Smooth muscle cell (in vitro differentiated cells): ENCODE measurements around the gene TLCD3B. TPM values are rescaled to one million over a fixed set of nuclear protein-coding genes. Genes with fewer than 3 reads are reported as not detected.

Source experiments
- DNase-seq: peaks from one replicate; lab custom pipeline; 2025; ENCODE audit not compliant: unreplicated experiment; lab: John Stamatoyannopoulos, UW
- H2AFZ ChIP-seq: fragments of 200-600 bp; sonication (generic); 2 replicates; pipeline ENCODE4 v1.6.0; 2016; ENCODE audit warnings: antibody characterized with exemption, low read depth, mild to moderate bottlenecking
- H3F3A ChIP-seq: fragments of 200-600 bp; sonication (generic); 2 replicates; pipeline ENCODE4 v1.6.0; 2017; ENCODE audit warnings: antibody characterized with exemption, low read depth
- H3K27ac ChIP-seq: fragments of 200-600 bp; sonication (generic); 2 replicates; pipeline ENCODE4 v1.5.1; 2016; ENCODE audit warnings: low read depth, mild to moderate bottlenecking
- H3K27me3 ChIP-seq: fragments of 200-600 bp; sonication (generic); 2 replicates; pipeline ENCODE4 v1.6.1; 2016; ENCODE audit warnings: low read depth, mild to moderate bottlenecking
- H3K36me3 ChIP-seq: fragments of 200-600 bp; sonication (generic); 2 replicates; pipeline ENCODE4 v1.5.1; 2016; ENCODE audit warnings: low read depth
- H3K4me1 ChIP-seq: fragments of 200-600 bp; sonication (generic); 2 replicates; pipeline ENCODE4 v1.5.1; 2016; ENCODE audit warnings: low read depth
- H3K4me2 ChIP-seq: fragments of 200-600 bp; sonication (generic); 2 replicates; pipeline ENCODE4 v1.6.0; 2016; ENCODE audit warnings: mild to moderate bottlenecking
- H3K4me3 ChIP-seq: fragments of 200-600 bp; sonication (generic); 2 replicates; pipeline ENCODE4 v1.5.1; 2016; ENCODE audit warnings: mild to moderate bottlenecking
- H3K79me2 ChIP-seq: fragments of 200-600 bp; sonication (generic); 2 replicates; pipeline ENCODE4 v1.6.0; 2016; ENCODE audit warnings: low read depth, mild to moderate bottlenecking
- H3K9ac ChIP-seq: fragments of 200-600 bp; sonication (generic); 2 replicates; pipeline ENCODE4 v1.6.0; 2016; ENCODE audit warnings: low read depth
- H3K9me3 ChIP-seq: fragments of 200-600 bp; sonication (generic); replicated peaks from 2 replicates; pipeline ENCODE4 v1.5.1; 2016; ENCODE audit warnings: low read depth
- H4K20me1 ChIP-seq: fragments of 200-600 bp; sonication (generic); 2 replicates; pipeline ENCODE4 v1.6.0; 2016; ENCODE audit warnings: low read depth
- CTCF ChIP-seq: fragments of 200-600 bp; sonication (generic); IDR thresholded peaks from 2 replicates; pipeline ENCODE4 v1.5.1; 2017; ENCODE audit warnings: borderline replicate concordance, mild to moderate bottlenecking, antibody characterized with exemption; ENCODE audit not compliant: insufficient read depth, poor library complexity, severe bottlenecking
- WGBS: methylation state at CpG from one replicate; pipeline ENCODE4 v1.1.7; 2016; ENCODE audit warnings: low lambda C conversion rate; 5-methylcytosine and 5-hydroxymethylcytosine counted together
- polyA plus RNA-seq: library from polyadenylated mRNA; unstranded; fragments of >200 nt; fragmentation: Nextera tagmentation; extraction: Ambion mirVana; gene quantifications from 2 replicates; pipeline ENCODE4 v1.2.1, GENCODE V29; 2016
- total RNA-seq: library from RNA; depleted of rRNA; stranded (reverse); fragments of >200 nt; gene quantifications from 2 replicates; pipeline ENCODE4 v1.2.3, GENCODE V29; 2014

The TLCD3B gene
- total and polyA plus RNA-seq, 2 experiments from 2014 or later, result 0.45 to 0.48 TPM

GRCh38 chr16:30069611-30070462, 38.8 kb upstream of the TLCD3B start:
- 96% methylated on average over 29 of the region's 31 CpGs for WGBS
- Histone ChIP-seq H3F3A (peaks cover 57% of the 10 kb centered on the region), H3K27ac (peak overlapping the region; percentile 45), H3K27me3 (no peaks in the 10 kb centered on the region), H3K4me1 (peaks cover 18% of the 10 kb centered on the region), H3K4me3 (no peak overlapping the region), H4K20me1 (peaks cover 69% of the 10 kb centered on the region), H3K9me3 (no peaks in the 10 kb centered on the region), H3K79me2 (peaks cover 64% of the 10 kb centered on the region), H3K9ac (no peak overlapping the region), H2AFZ (no peak overlapping the region), H3K4me2 (peak overlapping the region; percentile 98), H3K36me3 (no peaks in the 10 kb centered on the region)
- DNase-seq, result no peak
- no peak for TF ChIP-seq CTCF

- H3K4me2 ChIP-seq, result peak overlapping the region; percentile 98
- no peak overlapping the region for H3K4me3 ChIP-seq
- H3K9me3 ChIP-seq, result no peaks in the 10 kb centered on the region
- H3K27ac ChIP-seq, result peak overlapping the region; percentile 98
- H3K27me3 ChIP-seq, result no peaks in the 10 kb centered on the region
- TF ChIP-seq CTCF, result peak; percentile 51
- H3K36me3 ChIP-seq, result no peaks in the 10 kb centered on the region
- WGBS, result 92% methylated on average over 17 of the region's 17 CpGs
- H2AFZ ChIP-seq, result no peak overlapping the region
- DNase-seq, result no peak
- peaks cover 60% of the 10 kb centered on the region for H3F3A ChIP-seq
- peaks cover 64% of the 10 kb centered on the region for H3K79me2 ChIP-seq
- peaks cover 24% of the 10 kb centered on the region for H3K4me1 ChIP-seq
- peaks cover 69% of the 10 kb centered on the region for H4K20me1 ChIP-seq
- H3K9ac ChIP-seq, result no peak overlapping the region
Observed at GRCh38 chr16:30068750-30069610, 37.9 kb upstream of the TLCD3B start.

GRCh38 chr16:30068333-30068732, 37.3 kb upstream of the TLCD3B start:
- H4K20me1 ChIP-seq, result peaks cover 69% of the 10 kb centered on the region
- peak overlapping the region; percentile 98 for H3K27ac ChIP-seq
- H3K9ac ChIP-seq, result peak overlapping the region; percentile 13
- peaks cover 30% of the 10 kb centered on the region for H3K4me1 ChIP-seq
- 92% methylated on average over 9 of the region's 9 CpGs for WGBS
- TF ChIP-seq CTCF, result no peak
- peaks cover 64% of the 10 kb centered on the region for H3K79me2 ChIP-seq
- DNase-seq, result no peak
- no peaks in the 10 kb centered on the region for H3K36me3 ChIP-seq
- H3F3A ChIP-seq, result peaks cover 57% of the 10 kb centered on the region
- no peak overlapping the region for H2AFZ ChIP-seq
- peak overlapping the region; percentile 92 for H3K4me3 ChIP-seq
- H3K4me2 ChIP-seq, result peak overlapping the region; percentile 98
- no peaks in the 10 kb centered on the region for H3K27me3 ChIP-seq
- no peaks in the 10 kb centered on the region for H3K9me3 ChIP-seq
